PC-3 (cell line): ENCODE measurements around the gene TNRC6C. TPM values are rescaled to one million over a fixed set of nuclear protein-coding genes. Genes with fewer than 3 reads are reported as not detected.

ENCODE experiments used
- ATAC-seq: fragments of 200-7000 bp; cut with Tn5 transposase; 2 replicates; pipeline ENCODE4 v1.9.1; 2020; ENCODE audit warnings: mild to moderate bottlenecking, moderate library complexity
- BruUV-seq: library from RNA; stranded (reverse); fragments of 400-500 nt; replicated peaks from 2 replicates; lab custom pipeline; 2021; lab: Mats Ljungman, UMichigan
- CTCF ChIA-PET: fragments of 300-600 bp; sonication (Branson Sonifier 250); formaldehyde crosslinking; loops from one replicate; lab custom pipeline; 2022; ENCODE audit warnings: antibody characterized with exemption; lab: Charles Lee
- POLR2A ChIA-PET: fragments of 300-600 bp; sonication (Branson Sonifier 250); formaldehyde crosslinking; loops from one replicate; lab custom pipeline; 2022; ENCODE audit warnings: antibody characterized with exemption; ENCODE audit not compliant: unreplicated experiment; lab: Charles Lee
- DNase-seq: peaks from one replicate; pipeline ENCODE4 v3.0.0-alpha.2; 2015
- H2AFZ ChIP-seq: fragments of 300-600 bp; sonication (generic); 2 replicates; pipeline ENCODE4 v1.6.0; 2016; ENCODE audit warnings: antibody characterized with exemption, low read length
- H3F3A ChIP-seq: fragments of 300-600 bp; sonication (generic); one replicate; pipeline ENCODE4 v1.6.0; 2017; ENCODE audit warnings: antibody characterized with exemption, low read length, control low read depth, mild to moderate bottlenecking; ENCODE audit not compliant: unreplicated experiment
- H3K27ac ChIP-seq: fragments of 300-600 bp; sonication (generic); 2 replicates; pipeline ENCODE4 v1.5.1; 2016; ENCODE audit warnings: mild to moderate bottlenecking, low read length
- H3K27me3 ChIP-seq: fragments of 300-600 bp; sonication (generic); 2 replicates; pipeline ENCODE4 v1.6.1; 2016; ENCODE audit warnings: low read length, mixed read lengths
- H3K36me3 ChIP-seq: fragments of 300-600 bp; sonication (generic); 2 replicates; pipeline ENCODE4 v1.6.1; 2016; ENCODE audit warnings: low read depth, mixed run types, low read length, mixed read lengths
- H3K4me1 ChIP-seq: fragments of 300-600 bp; sonication (generic); 2 replicates; pipeline ENCODE4 v1.5.1; 2016; ENCODE audit warnings: low read length; ENCODE audit not compliant: insufficient read depth
- H3K4me2 ChIP-seq: fragments of 300-600 bp; sonication (generic); 2 replicates; pipeline ENCODE4 v1.6.0; 2016; ENCODE audit warnings: low read length
- H3K4me3 ChIP-seq: fragments of 300-600 bp; sonication (generic); 2 replicates; pipeline ENCODE4 v1.5.1; 2016; ENCODE audit warnings: mild to moderate bottlenecking, low read length, mixed read lengths
- H3K79me2 ChIP-seq: fragments of 300-600 bp; sonication (generic); 2 replicates; pipeline ENCODE4 v1.6.1; 2017; ENCODE audit warnings: low read length, mixed read lengths
- H3K9ac ChIP-seq: fragments of 300-600 bp; sonication (generic); 2 replicates; pipeline ENCODE4 v1.6.0; 2016; ENCODE audit warnings: mild to moderate bottlenecking, low read length
- H3K9me2 ChIP-seq: fragments of 300-600 bp; sonication (generic); replicated peaks from 2 replicates; pipeline ENCODE4 v1.6.1; 2016; ENCODE audit warnings: mixed run types, low read length, mixed read lengths
- H3K9me3 ChIP-seq: fragments of 300-600 bp; sonication (generic); 2 replicates; pipeline ENCODE4 v1.6.1; 2016; ENCODE audit warnings: low read length, mixed read lengths
- H4K20me1 ChIP-seq: fragments of 300-600 bp; sonication (generic); 2 replicates; pipeline ENCODE4 v1.6.1; 2016; ENCODE audit warnings: low read length, mixed read lengths
- EZH2 ChIP-seq: fragments of 300-600 bp; sonication (generic); IDR thresholded peaks from one replicate; pipeline ENCODE4 v1.6.1; 2017; ENCODE audit warnings: antibody characterized with exemption, mild to moderate bottlenecking, low read length; ENCODE audit not compliant: unreplicated experiment
- EZH2phosphoT487 ChIP-seq: fragments of 300-600 bp; sonication (generic); IDR thresholded peaks from 2 replicates; pipeline ENCODE4 v1.6.1; 2018; ENCODE audit warnings: mild to moderate bottlenecking, antibody characterized with exemption, low read length, borderline replicate concordance
- intact Hi-C: fragments of 100-400 bp; cut with micrococcal nuclease; formaldehyde crosslinking; loops from 2 replicates; pipeline ENCODE4 v1.9.0; 2023
- total RNA-seq: library from RNA; depleted of rRNA; stranded (reverse); fragments of >200 nt; gene quantifications from 2 replicates; pipeline ENCODE4 v1.2.3, GENCODE V29; 2014
- TF ChIP-seq, protein P1 (sequence below): fragments of 300-600 bp; sonication (generic); conservative IDR thresholded peaks from 2 replicates; pipeline ENCODE4 v1.5.1; 2017; ENCODE audit warnings: antibody characterized with exemption, low read depth, mild to moderate bottlenecking, low read length

The TNRC6C gene
- total RNA-seq, 1 experiment from 2014 or later = 5.3 TPM

DNA sequence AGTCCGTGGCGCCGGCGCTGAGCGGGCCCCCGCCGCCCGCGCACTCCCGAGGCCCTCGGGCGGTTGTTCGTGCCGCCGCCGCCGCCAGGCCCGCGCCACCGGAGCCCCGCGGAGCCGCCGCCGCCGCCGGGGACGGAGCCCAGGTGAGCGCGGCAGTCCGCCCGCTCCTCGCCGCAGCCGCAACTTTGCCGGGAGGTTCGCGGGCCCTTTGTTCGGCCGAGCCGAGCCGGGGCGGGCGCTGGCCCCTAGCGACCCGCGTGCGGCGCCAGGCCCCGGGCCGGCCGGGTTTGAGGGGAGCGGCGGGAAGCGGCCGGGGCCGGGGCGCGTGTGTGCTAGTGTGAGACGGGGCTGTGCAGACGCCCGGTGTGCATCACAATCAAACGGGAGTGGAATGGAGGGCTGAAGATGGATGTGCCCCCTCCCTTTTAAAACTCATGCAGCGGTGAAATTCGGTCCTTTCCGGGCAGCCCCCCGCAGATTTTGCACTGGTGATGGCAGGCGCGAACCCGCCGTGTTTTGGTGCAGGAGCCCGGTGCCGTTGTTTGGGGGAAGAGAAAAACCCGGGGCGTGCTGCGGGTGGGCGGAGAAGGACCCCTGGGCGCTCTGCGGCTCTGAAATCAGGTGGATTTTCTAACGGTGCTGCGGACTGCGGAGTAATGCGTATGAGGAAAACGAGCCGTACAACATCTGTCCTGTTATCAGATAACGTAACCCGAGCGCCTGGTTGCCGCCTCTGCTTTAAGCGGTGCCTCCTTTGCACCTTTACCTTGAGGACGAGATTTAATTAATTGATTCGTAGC lies 823 bp downstream of the TNRC6C start:
- BruUV-seq = TSS peak; percentile 45

DNA sequence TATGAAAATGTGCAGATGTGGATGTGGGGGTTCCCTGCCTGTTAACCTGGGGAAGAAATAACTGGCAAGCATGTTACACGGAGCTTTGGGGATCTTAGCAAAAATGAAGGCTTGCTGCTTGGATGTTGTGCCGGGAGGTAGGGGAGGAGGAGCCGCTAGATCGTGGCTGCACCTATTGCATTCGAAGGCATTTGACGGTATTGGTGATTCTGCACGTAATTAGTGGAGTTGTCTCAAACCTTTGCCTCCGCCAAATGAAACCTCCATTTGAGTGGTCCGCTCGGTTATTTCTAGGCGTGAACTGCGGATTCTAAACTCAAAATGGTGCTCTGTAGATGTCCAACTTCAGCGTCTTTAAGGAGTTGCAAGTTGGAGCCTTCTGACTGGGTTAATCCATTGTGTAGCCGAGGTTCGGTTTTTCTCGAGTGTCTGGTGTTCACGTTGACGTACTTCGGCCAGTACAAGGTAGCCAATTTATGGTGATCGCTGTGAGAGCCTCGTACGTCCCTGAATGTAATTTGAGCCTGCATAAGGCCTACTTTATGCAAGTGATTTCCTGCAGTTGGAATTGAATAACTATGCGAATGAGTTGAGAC lies 1.5 kb downstream of the TNRC6C start:
- peaks cover 86% of the 10 kb centered on the region for H3K27me3 ChIP-seq
- no peak overlapping the region for H3K9ac ChIP-seq
- peak overlapping the region; percentile 80 for H3K4me2 ChIP-seq
- peaks cover 10% of the 10 kb centered on the region; the same call in 1 of the 2 replicates for H3K4me1 ChIP-seq
- no TSS peak for BruUV-seq
- intact Hi-C loops = no loop called here
- no peaks in the 10 kb centered on the region; the same call in 1 of the 2 replicates for H4K20me1 ChIP-seq
- TF ChIP-seq EZH2 = no peak
- no peak for TF ChIP-seq EZH2phosphoT487
- TF ChIP-seq, protein P1, sequence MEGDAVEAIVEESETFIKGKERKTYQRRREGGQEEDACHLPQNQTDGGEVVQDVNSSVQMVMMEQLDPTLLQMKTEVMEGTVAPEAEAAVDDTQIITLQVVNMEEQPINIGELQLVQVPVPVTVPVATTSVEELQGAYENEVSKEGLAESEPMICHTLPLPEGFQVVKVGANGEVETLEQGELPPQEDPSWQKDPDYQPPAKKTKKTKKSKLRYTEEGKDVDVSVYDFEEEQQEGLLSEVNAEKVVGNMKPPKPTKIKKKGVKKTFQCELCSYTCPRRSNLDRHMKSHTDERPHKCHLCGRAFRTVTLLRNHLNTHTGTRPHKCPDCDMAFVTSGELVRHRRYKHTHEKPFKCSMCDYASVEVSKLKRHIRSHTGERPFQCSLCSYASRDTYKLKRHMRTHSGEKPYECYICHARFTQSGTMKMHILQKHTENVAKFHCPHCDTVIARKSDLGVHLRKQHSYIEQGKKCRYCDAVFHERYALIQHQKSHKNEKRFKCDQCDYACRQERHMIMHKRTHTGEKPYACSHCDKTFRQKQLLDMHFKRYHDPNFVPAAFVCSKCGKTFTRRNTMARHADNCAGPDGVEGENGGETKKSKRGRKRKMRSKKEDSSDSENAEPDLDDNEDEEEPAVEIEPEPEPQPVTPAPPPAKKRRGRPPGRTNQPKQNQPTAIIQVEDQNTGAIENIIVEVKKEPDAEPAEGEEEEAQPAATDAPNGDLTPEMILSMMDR = no peak
- H3K9me3 ChIP-seq = no peaks in the 10 kb centered on the region
- H3K79me2 ChIP-seq = no peaks in the 10 kb centered on the region
- peak overlapping the region; percentile 61 for H3K4me3 ChIP-seq
- ATAC-seq (no peak), DNase-seq (no peak)
- H3K27ac ChIP-seq = no peak overlapping the region
- H2AFZ ChIP-seq = no peak overlapping the region
- no peaks in the 10 kb centered on the region for H3K36me3 ChIP-seq
- H3F3A ChIP-seq = no peaks in the 10 kb centered on the region
- H3K9me2 ChIP-seq = no peaks in the 10 kb centered on the region
- ChIA-PET POLR2A (no interaction called here), CTCF (no interaction called here)

More for the DNA sequence above, 823 bp downstream of the TNRC6C start:
- Histone ChIP-seq H3K79me2 (no peaks in the 10 kb centered on the region), H3K27me3 (peaks cover 87% of the 10 kb centered on the region), H3K9me2 (no peaks in the 10 kb centered on the region), H3K4me2 (peak overlapping the region; percentile 80), H2AFZ (peak overlapping the region; percentile 16; the same call in 1 of the 2 replicates), H3K9me3 (no peaks in the 10 kb centered on the region), H3K9ac (no peak overlapping the region), H3K27ac (no peak overlapping the region), H3K4me3 (peak overlapping the region; percentile 61), H4K20me1 (no peaks in the 10 kb centered on the region; the same call in 1 of the 2 replicates), H3K36me3 (no peaks in the 10 kb centered on the region), H3F3A (no peaks in the 10 kb centered on the region), H3K4me1 (peaks cover 10% of the 10 kb centered on the region; the same call in 1 of the 2 replicates)
- intact Hi-C loops = no loop called here
- TF ChIP-seq, protein P1 = no peak
- TF ChIP-seq EZH2 (peak; percentile 90), EZH2phosphoT487 (peak; percentile 76)
- POLR2A ChIA-PET = no interaction called here
- CTCF ChIA-PET = no interaction called here
- DNase-seq (no peak), ATAC-seq (peak; percentile 3)
